ENCODE results near the gene PCOLCE2.
A peak's percentile ranks its signal among the peaks of the same experiment; 100 is the strongest.

The PCOLCE2 gene

GRCh38 chr3:142888481-142889211 is at the start of gene PCOLCE2:
Gene PCOLCE2, minus strand, starts transcription at chr3:142889083. Its CDS starts 187 bp downstream, at chr3:142888896.
- Mint-ChIP-seq H3K9me3 (ENCODE audit: low read depth) (no peaks in the 10 kb centered on the region), H3K27me3 (peaks cover 33% of the 10 kb centered on the region), H3K36me3 (no peaks in the 10 kb centered on the region), H3K4me1 (ENCODE audit: low read depth) (peaks cover 8% of the 10 kb centered on the region), H3K4me3 (peak within 1 kb of the TSS; percentile 75), H3K27ac (no peak within 1 kb of the TSS)

GRCh38 chr3:142935963-142936362 is 47.1 kb upstream of the PCOLCE2 start:
- H3K27me3 Mint-ChIP-seq = peaks cover 1% of the 10 kb centered on the region
- H3K9me3 Mint-ChIP-seq (ENCODE audit: low read depth) = no peaks in the 10 kb centered on the region
- H3K36me3 Mint-ChIP-seq = no peaks in the 10 kb centered on the region
- H3K27ac Mint-ChIP-seq = no peak overlapping the region
- H3K4me1 Mint-ChIP-seq (ENCODE audit: low read depth) = no peaks in the 10 kb centered on the region
- H3K4me3 Mint-ChIP-seq = no peak overlapping the region

GRCh38 chr3:142934887-142935269 is 46.0 kb upstream of the PCOLCE2 start:
- H3K27me3 Mint-ChIP-seq = peaks cover 1% of the 10 kb centered on the region
- H3K4me3 Mint-ChIP-seq = no peak overlapping the region
- no peak overlapping the region for H3K27ac Mint-ChIP-seq
- H3K9me3 Mint-ChIP-seq (ENCODE audit: low read depth) = no peaks in the 10 kb centered on the region
- H3K4me1 Mint-ChIP-seq (ENCODE audit: low read depth) = no peaks in the 10 kb centered on the region
- no peaks in the 10 kb centered on the region for H3K36me3 Mint-ChIP-seq

GRCh38 chr3:142934128-142934886 is 45.4 kb upstream of the PCOLCE2 start:
- no peak overlapping the region for H3K4me3 Mint-ChIP-seq
- H3K9me3 Mint-ChIP-seq (ENCODE audit: low read depth) = no peaks in the 10 kb centered on the region
- H3K27ac Mint-ChIP-seq = no peak overlapping the region
- no peaks in the 10 kb centered on the region for H3K4me1 Mint-ChIP-seq (ENCODE audit: low read depth)
- H3K27me3 Mint-ChIP-seq = peaks cover 1% of the 10 kb centered on the region
- no peaks in the 10 kb centered on the region for H3K36me3 Mint-ChIP-seq

- Mint-ChIP-seq H3K4me1 (ENCODE audit: low read depth) (no peaks in the 10 kb centered on the region), H3K27me3 (peaks cover 2% of the 10 kb centered on the region), H3K36me3 (no peaks in the 10 kb centered on the region), H3K4me3 (no peak overlapping the region), H3K27ac (no peak overlapping the region), H3K9me3 (ENCODE audit: low read depth) (no peaks in the 10 kb centered on the region)
Observed at GRCh38 chr3:142931222-142931621, 42.3 kb upstream of the PCOLCE2 start.

- no peak overlapping the region for H3K27ac Mint-ChIP-seq
- H3K27me3 Mint-ChIP-seq = peaks cover 6% of the 10 kb centered on the region
- no peaks in the 10 kb centered on the region for H3K9me3 Mint-ChIP-seq (ENCODE audit: low read depth)
- no peaks in the 10 kb centered on the region for H3K4me1 Mint-ChIP-seq (ENCODE audit: low read depth)
- H3K4me3 Mint-ChIP-seq = no peak overlapping the region
- H3K36me3 Mint-ChIP-seq = peaks cover 2% of the 10 kb centered on the region
Observed at GRCh38 chr3:142930463-142930862, 41.6 kb upstream of the PCOLCE2 start.

GRCh38 chr3:142929890-142930289 is 41.0 kb upstream of the PCOLCE2 start:
- H3K36me3 Mint-ChIP-seq = peaks cover 2% of the 10 kb centered on the region
- H3K27me3 Mint-ChIP-seq = peaks cover 8% of the 10 kb centered on the region
- H3K4me3 Mint-ChIP-seq = no peak overlapping the region
- no peaks in the 10 kb centered on the region for H3K4me1 Mint-ChIP-seq (ENCODE audit: low read depth)
- H3K27ac Mint-ChIP-seq = no peak overlapping the region
- H3K9me3 Mint-ChIP-seq (ENCODE audit: low read depth) = no peaks in the 10 kb centered on the region

GRCh38 chr3:142929109-142929508 is 40.2 kb upstream of the PCOLCE2 start:
- no peaks in the 10 kb centered on the region for H3K4me1 Mint-ChIP-seq (ENCODE audit: low read depth)
- H3K27me3 Mint-ChIP-seq = peaks cover 13% of the 10 kb centered on the region
- no peak overlapping the region for H3K4me3 Mint-ChIP-seq
- H3K36me3 Mint-ChIP-seq = peaks cover 7% of the 10 kb centered on the region
- H3K9me3 Mint-ChIP-seq (ENCODE audit: low read depth) = peaks cover 3% of the 10 kb centered on the region
- no peak overlapping the region for H3K27ac Mint-ChIP-seq

GRCh38 chr3:142926368-142926944 is 37.6 kb upstream of the PCOLCE2 start:
- peaks cover 11% of the 10 kb centered on the region for H3K36me3 Mint-ChIP-seq
- no peak overlapping the region for H3K4me3 Mint-ChIP-seq
- H3K27me3 Mint-ChIP-seq = peaks cover 21% of the 10 kb centered on the region
- H3K4me1 Mint-ChIP-seq (ENCODE audit: low read depth) = no peaks in the 10 kb centered on the region
- no peak overlapping the region for H3K27ac Mint-ChIP-seq
- H3K9me3 Mint-ChIP-seq (ENCODE audit: low read depth) = peaks cover 3% of the 10 kb centered on the region

GRCh38 chr3:142925140-142925539 is 36.3 kb upstream of the PCOLCE2 start:
- H3K27me3 Mint-ChIP-seq = peaks cover 22% of the 10 kb centered on the region
- no peak overlapping the region for H3K27ac Mint-ChIP-seq

GRCh38 chr3:142923694-142924093 is 34.8 kb upstream of the PCOLCE2 start:
- Mint-ChIP-seq H3K4me1 (ENCODE audit: low read depth) (no peaks in the 10 kb centered on the region), H3K27me3 (peaks cover 25% of the 10 kb centered on the region), H3K4me3 (no peak overlapping the region), H3K36me3 (peaks cover 11% of the 10 kb centered on the region), H3K27ac (no peak overlapping the region), H3K9me3 (ENCODE audit: low read depth) (peaks cover 3% of the 10 kb centered on the region)

More at GRCh38 chr3:142925140-142925539, 36.3 kb upstream of the PCOLCE2 start:
- H3K4me1 Mint-ChIP-seq (ENCODE audit: low read depth) = no peaks in the 10 kb centered on the region
- no peak overlapping the region for H3K4me3 Mint-ChIP-seq
- H3K9me3 Mint-ChIP-seq (ENCODE audit: low read depth) = peaks cover 3% of the 10 kb centered on the region
- peaks cover 11% of the 10 kb centered on the region for H3K36me3 Mint-ChIP-seq

GRCh38 chr3:142916605-142917004 is 27.7 kb upstream of the PCOLCE2 start:
- H3K9me3 Mint-ChIP-seq (ENCODE audit: low read depth) = no peaks in the 10 kb centered on the region
- H3K4me3 Mint-ChIP-seq = no peak overlapping the region
- H3K27ac Mint-ChIP-seq = no peak overlapping the region
- H3K4me1 Mint-ChIP-seq (ENCODE audit: low read depth) = no peaks in the 10 kb centered on the region
- peaks cover 5% of the 10 kb centered on the region for H3K27me3 Mint-ChIP-seq
- H3K36me3 Mint-ChIP-seq = no peaks in the 10 kb centered on the region

- H3K27me3 Mint-ChIP-seq = peaks cover 5% of the 10 kb centered on the region
- H3K4me1 Mint-ChIP-seq (ENCODE audit: low read depth) = no peaks in the 10 kb centered on the region
- H3K36me3 Mint-ChIP-seq = no peaks in the 10 kb centered on the region
- no peak overlapping the region for H3K27ac Mint-ChIP-seq
- no peak overlapping the region for H3K4me3 Mint-ChIP-seq
- no peaks in the 10 kb centered on the region for H3K9me3 Mint-ChIP-seq (ENCODE audit: low read depth)
Observed at GRCh38 chr3:142915636-142916035, 26.8 kb upstream of the PCOLCE2 start.

- peaks cover 1% of the 10 kb centered on the region for H3K27me3 Mint-ChIP-seq
- H3K27ac Mint-ChIP-seq = no peak overlapping the region
- no peaks in the 10 kb centered on the region for H3K36me3 Mint-ChIP-seq
- H3K9me3 Mint-ChIP-seq (ENCODE audit: low read depth) = no peaks in the 10 kb centered on the region
- no peaks in the 10 kb centered on the region for H3K4me1 Mint-ChIP-seq (ENCODE audit: low read depth)
- H3K4me3 Mint-ChIP-seq = no peak overlapping the region
Observed at GRCh38 chr3:142914286-142914811, 25.5 kb upstream of the PCOLCE2 start.

- Mint-ChIP-seq H3K9me3 (ENCODE audit: low read depth) (no peaks in the 10 kb centered on the region), H3K27me3 (peaks cover 3% of the 10 kb centered on the region), H3K27ac (no peak overlapping the region), H3K36me3 (no peaks in the 10 kb centered on the region), H3K4me1 (ENCODE audit: low read depth) (no peaks in the 10 kb centered on the region), H3K4me3 (no peak overlapping the region)
Observed at GRCh38 chr3:142913432-142913831, 24.5 kb upstream of the PCOLCE2 start.
